Measurements from ENCODE around the gene RTP4. TPM values are rescaled to one million over a fixed set of nuclear protein-coding genes. Genes with fewer than 3 reads are reported as not detected.

The RTP4 gene
- total RNA-seq, 2 donors from 2014 or later = 2.7 to 5.1 TPM

GRCh38 chr3:187334904-187335303 lies 33.3 kb upstream of the RTP4 start:
- no peaks in the 10 kb centered on the region for H3K4me1 ChIP-seq (replicated peaks)
- DNase-seq (ENCODE audit: low spot score) = no peak
- intact Hi-C loops (cut with DNase I) = no loop called here
- no peaks in the 10 kb centered on the region for H3K9me3 ChIP-seq
- no peak overlapping the region for H3K27ac ChIP-seq
- no peaks in the 10 kb centered on the region for H3K27me3 ChIP-seq (replicated peaks; ENCODE audit: insufficient read depth)
- TF ChIP-seq, protein P1, sequence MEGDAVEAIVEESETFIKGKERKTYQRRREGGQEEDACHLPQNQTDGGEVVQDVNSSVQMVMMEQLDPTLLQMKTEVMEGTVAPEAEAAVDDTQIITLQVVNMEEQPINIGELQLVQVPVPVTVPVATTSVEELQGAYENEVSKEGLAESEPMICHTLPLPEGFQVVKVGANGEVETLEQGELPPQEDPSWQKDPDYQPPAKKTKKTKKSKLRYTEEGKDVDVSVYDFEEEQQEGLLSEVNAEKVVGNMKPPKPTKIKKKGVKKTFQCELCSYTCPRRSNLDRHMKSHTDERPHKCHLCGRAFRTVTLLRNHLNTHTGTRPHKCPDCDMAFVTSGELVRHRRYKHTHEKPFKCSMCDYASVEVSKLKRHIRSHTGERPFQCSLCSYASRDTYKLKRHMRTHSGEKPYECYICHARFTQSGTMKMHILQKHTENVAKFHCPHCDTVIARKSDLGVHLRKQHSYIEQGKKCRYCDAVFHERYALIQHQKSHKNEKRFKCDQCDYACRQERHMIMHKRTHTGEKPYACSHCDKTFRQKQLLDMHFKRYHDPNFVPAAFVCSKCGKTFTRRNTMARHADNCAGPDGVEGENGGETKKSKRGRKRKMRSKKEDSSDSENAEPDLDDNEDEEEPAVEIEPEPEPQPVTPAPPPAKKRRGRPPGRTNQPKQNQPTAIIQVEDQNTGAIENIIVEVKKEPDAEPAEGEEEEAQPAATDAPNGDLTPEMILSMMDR (IDR thresholded peaks at IDR 0.05) = no peak
- TF ChIP-seq POLR2AphosphoS5 (IDR thresholded peaks at IDR 0.05) (no peak), POLR2A (IDR thresholded peaks at IDR 0.05) (no peak)
- H3K36me3 ChIP-seq = no peaks in the 10 kb centered on the region
- 92% methylated on average over 4 of the region's 4 CpGs for WGBS
- no peak overlapping the region for H3K4me3 ChIP-seq

DNA sequence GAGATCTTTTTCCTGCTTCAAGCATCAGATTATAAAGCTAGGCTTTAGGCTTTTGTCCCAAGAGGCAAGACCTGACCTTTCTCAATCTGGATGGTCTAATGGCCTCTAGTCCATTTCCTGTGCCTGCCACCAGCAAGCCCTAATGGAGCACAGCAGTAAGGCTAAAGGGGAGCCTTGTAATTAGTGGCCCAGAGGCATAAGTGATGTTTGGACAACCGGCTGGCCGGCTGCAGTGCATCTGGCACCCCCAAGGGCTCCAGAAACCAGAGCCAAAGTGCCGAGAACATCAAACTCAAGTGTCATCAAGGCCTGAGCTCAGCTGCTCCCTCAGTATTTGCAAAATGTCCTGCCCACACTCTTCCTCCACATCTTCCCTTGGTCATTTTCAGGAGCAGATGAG lies 31.9 kb upstream of the RTP4 start:
- no peaks in the 10 kb centered on the region for H3K9me3 ChIP-seq
- H3K4me3 ChIP-seq = no peak overlapping the region
- no peaks in the 10 kb centered on the region for H3K27me3 ChIP-seq (replicated peaks; ENCODE audit: insufficient read depth)
- intact Hi-C loops (cut with DNase I) = no loop called here
- 57% methylated on average over 3 of the region's 3 CpGs for WGBS
- TF ChIP-seq, protein P1 (IDR thresholded peaks at IDR 0.05) = no peak
- TF ChIP-seq POLR2AphosphoS5 (IDR thresholded peaks at IDR 0.05) (no peak), POLR2A (IDR thresholded peaks at IDR 0.05) (no peak)
- H3K27ac ChIP-seq = no peak overlapping the region
- no peaks in the 10 kb centered on the region for H3K36me3 ChIP-seq
- no peaks in the 10 kb centered on the region for H3K4me1 ChIP-seq (replicated peaks)
- no peak for DNase-seq (ENCODE audit: low spot score)

DNA sequence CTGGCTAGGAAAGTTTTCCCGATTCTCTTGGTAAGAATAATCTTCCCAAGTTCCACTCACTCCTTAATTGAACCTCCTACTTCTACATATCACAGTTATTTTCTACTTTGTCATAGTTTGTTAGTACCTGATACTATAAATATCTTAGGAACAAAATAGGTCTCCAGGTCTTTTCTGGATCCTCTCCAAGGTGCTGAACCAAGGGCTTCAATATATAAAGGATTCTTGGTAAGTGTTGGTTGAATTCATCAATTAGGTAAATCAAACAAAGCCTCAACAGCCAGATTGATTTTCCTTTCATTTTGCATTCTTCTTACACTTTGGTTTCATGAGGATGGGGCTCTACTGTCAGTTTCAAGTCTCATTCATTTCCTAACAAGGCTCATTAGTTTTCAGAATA lies 27.6 kb upstream of the RTP4 start:
- TF ChIP-seq, protein P1 (IDR thresholded peaks at IDR 0.05) = no peak
- TF ChIP-seq POLR2A (IDR thresholded peaks at IDR 0.05) (no peak), POLR2AphosphoS5 (IDR thresholded peaks at IDR 0.05) (no peak)

GRCh38 chr3:187342255-187342654 lies 25.9 kb upstream of the RTP4 start:
- Histone ChIP-seq H3K36me3 (no peaks in the 10 kb centered on the region), H3K27ac (no peak overlapping the region), H3K9me3 (no peaks in the 10 kb centered on the region), H3K27me3 (replicated peaks; ENCODE audit: insufficient read depth) (peaks cover 2% of the 10 kb centered on the region), H3K4me1 (replicated peaks) (no peaks in the 10 kb centered on the region), H3K4me3 (no peak overlapping the region)
- WGBS = 71% methylated on average over 4 of the region's 4 CpGs
- no peak for TF ChIP-seq POLR2A (IDR thresholded peaks at IDR 0.05)
- TF ChIP-seq, protein P1 (IDR thresholded peaks at IDR 0.05) = no peak
- TF ChIP-seq POLR2AphosphoS5 (IDR thresholded peaks at IDR 0.05) = no peak
- DNase-seq (ENCODE audit: low spot score) = no peak
- intact Hi-C loops (cut with DNase I) = no loop called here

More for the DNA sequence above, 27.6 kb upstream of the RTP4 start:
- no peaks in the 10 kb centered on the region for H3K4me1 ChIP-seq (replicated peaks)
- H3K27ac ChIP-seq = no peak overlapping the region
- no peak for DNase-seq (ENCODE audit: low spot score)
- H3K4me3 ChIP-seq = no peak overlapping the region
- H3K36me3 ChIP-seq = no peaks in the 10 kb centered on the region
- WGBS = 93% methylated on average over 1 of the region's 1 CpG
- intact Hi-C loops (cut with DNase I) = no loop called here
- H3K9me3 ChIP-seq = no peaks in the 10 kb centered on the region
- peaks cover 2% of the 10 kb centered on the region for H3K27me3 ChIP-seq (replicated peaks; ENCODE audit: insufficient read depth)

GRCh38 chr3:187343670-187344069 lies 24.5 kb upstream of the RTP4 start:
- WGBS = 19% methylated on average over 1 of the region's 1 CpG
- intact Hi-C loops (cut with DNase I) = no loop called here

More at GRCh38 chr3:187343670-187344069, 24.5 kb upstream of the RTP4 start:
- H3K27me3 ChIP-seq (replicated peaks; ENCODE audit: insufficient read depth) = peaks cover 2% of the 10 kb centered on the region
- H3K4me1 ChIP-seq (replicated peaks) = no peaks in the 10 kb centered on the region
- no peak overlapping the region for H3K27ac ChIP-seq
- H3K9me3 ChIP-seq = no peaks in the 10 kb centered on the region
- H3K36me3 ChIP-seq = no peaks in the 10 kb centered on the region
- TF ChIP-seq, protein P1 (IDR thresholded peaks at IDR 0.05) = no peak
- TF ChIP-seq POLR2A (IDR thresholded peaks at IDR 0.05) (no peak), POLR2AphosphoS5 (IDR thresholded peaks at IDR 0.05) (no peak)
- no peak overlapping the region for H3K4me3 ChIP-seq
- DNase-seq (ENCODE audit: low spot score) = no peak

Measured in prostate gland (tissue), 2 donors.